Measurements from ENCODE around the gene LDB3. TPM values are rescaled to one million over a fixed set of nuclear protein-coding genes. Genes with fewer than 3 reads are reported as not detected.

LDB3 gene
- total RNA-seq, 3 donors from 2014 or later (not counting 1 experiment from before 2014, with no cell fraction given), result 0.11 to 0.12 TPM; not detected in 1

GRCh38 chr10:86632009-86632800, 36.1 kb upstream of the LDB3 start:
- DNase-seq (no peak), ATAC-seq (no peak)
- no peaks in the 10 kb centered on the region for H3K9me3 ChIP-seq (ENCODE audit: control insufficient read depth, insufficient read depth, low read length)
- 7% methylated on average over 49 of the region's 49 CpGs for WGBS (ENCODE audit: insufficient coverage)
- H3K27me3 Mint-ChIP-seq (ENCODE audit: low read depth in 2 of 2), result peaks cover 36 to 46% of the 10 kb centered on the region in 2 donors
- peaks cover 14% of the 10 kb centered on the region for H3K27me3 ChIP-seq (ENCODE audit: control insufficient read depth, insufficient read depth, low read length)
- no peaks in the 10 kb centered on the region for H3K9me3 Mint-ChIP-seq
- H3K4me3 Mint-ChIP-seq, result no peak overlapping the region
- no peak overlapping the region for H3K27ac Mint-ChIP-seq
- H3K4me3 ChIP-seq (ENCODE audit: low read length), result no peak overlapping the region
- H3K36me3 ChIP-seq (ENCODE audit: control insufficient read depth, insufficient read depth, low read length), result no peaks in the 10 kb centered on the region
- no peaks in the 10 kb centered on the region for H3K4me1 ChIP-seq (ENCODE audit: control insufficient read depth, insufficient read depth, low read length)
- no peaks in the 10 kb centered on the region for H3K4me1 Mint-ChIP-seq
- H3K27ac ChIP-seq (ENCODE audit: low read length), result no peak overlapping the region
- TF ChIP-seq CTCF (IDR thresholded peaks at IDR 0.05), result no peak
- intact Hi-C loops (cut with micrococcal nuclease), result no loop called here
- H3K36me3 Mint-ChIP-seq, result no peaks in the 10 kb centered on the region

- H3K27me3 ChIP-seq (ENCODE audit: control insufficient read depth, insufficient read depth, low read length), result peaks cover 12% of the 10 kb centered on the region
- peaks cover 36 to 38% of the 10 kb centered on the region in 2 donors for H3K27me3 Mint-ChIP-seq (ENCODE audit: low read depth in 2 of 2)
- TF ChIP-seq CTCF (IDR thresholded peaks at IDR 0.05), result no peak
- no peak for ATAC-seq
- 65% methylated on average over 5 of the region's 5 CpGs for WGBS (ENCODE audit: insufficient coverage)
- H3K4me3 ChIP-seq (ENCODE audit: low read length), result no peak overlapping the region
- no peak overlapping the region for H3K27ac ChIP-seq (ENCODE audit: low read length)
- H3K36me3 ChIP-seq (ENCODE audit: control insufficient read depth, insufficient read depth, low read length), result no peaks in the 10 kb centered on the region
- H3K9me3 Mint-ChIP-seq, result no peaks in the 10 kb centered on the region
- no peak overlapping the region for H3K27ac Mint-ChIP-seq
- H3K4me1 ChIP-seq (ENCODE audit: control insufficient read depth, insufficient read depth, low read length), result no peaks in the 10 kb centered on the region
- H3K4me3 Mint-ChIP-seq, result no peak overlapping the region
- no peaks in the 10 kb centered on the region for H3K9me3 ChIP-seq (ENCODE audit: control insufficient read depth, insufficient read depth, low read length)
- no peaks in the 10 kb centered on the region for H3K4me1 Mint-ChIP-seq
- intact Hi-C loops (cut with micrococcal nuclease), result no loop called here
- H3K36me3 Mint-ChIP-seq, result no peaks in the 10 kb centered on the region
- no peak for DNase-seq
These were observed 35.4 kb upstream of the LDB3 start for GRCh38 chr10:86632951-86633350.

GRCh38 chr10:86635402-86635801, 32.9 kb upstream of the LDB3 start:
- no peak for TF ChIP-seq CTCF (IDR thresholded peaks at IDR 0.05)
- WGBS (ENCODE audit: insufficient coverage), result no CpG with 5 or more reads among the region's 2 CpGs
- no peaks in the 10 kb centered on the region for H3K9me3 ChIP-seq (ENCODE audit: control insufficient read depth, insufficient read depth, low read length)
- DNase-seq (no peak), ATAC-seq (no peak)
- H3K27ac Mint-ChIP-seq, result no peak overlapping the region
- H3K27me3 Mint-ChIP-seq (ENCODE audit: low read depth in 2 of 2), result peaks cover 37 to 43% of the 10 kb centered on the region in 2 donors
- H3K4me3 Mint-ChIP-seq, result no peak overlapping the region
- peaks cover 12% of the 10 kb centered on the region for H3K27me3 ChIP-seq (ENCODE audit: control insufficient read depth, insufficient read depth, low read length)
- H3K4me1 ChIP-seq (ENCODE audit: control insufficient read depth, insufficient read depth, low read length), result no peaks in the 10 kb centered on the region
- H3K4me1 Mint-ChIP-seq, result no peaks in the 10 kb centered on the region
- H3K9me3 Mint-ChIP-seq, result no peaks in the 10 kb centered on the region
- H3K27ac ChIP-seq (ENCODE audit: low read length), result no peak overlapping the region
- intact Hi-C loops (cut with micrococcal nuclease), result no loop called here
- no peaks in the 10 kb centered on the region for H3K36me3 Mint-ChIP-seq
- H3K36me3 ChIP-seq (ENCODE audit: control insufficient read depth, insufficient read depth, low read length), result no peaks in the 10 kb centered on the region
- no peak overlapping the region for H3K4me3 ChIP-seq (ENCODE audit: low read length)

- WGBS (ENCODE audit: insufficient coverage), result 86% methylated on average over 1 of the region's 2 CpGs
- H3K27me3 Mint-ChIP-seq (ENCODE audit: low read depth in 2 of 2), result peaks cover 37% of the 10 kb centered on the region in 2 donors
- intact Hi-C loops (cut with micrococcal nuclease), result no loop called here
These were observed 32.0 kb upstream of the LDB3 start for GRCh38 chr10:86636311-86636710.

More at GRCh38 chr10:86636311-86636710, 32.0 kb upstream of the LDB3 start:
- no peaks in the 10 kb centered on the region for H3K36me3 ChIP-seq (ENCODE audit: control insufficient read depth, insufficient read depth, low read length)
- H3K27ac ChIP-seq (ENCODE audit: low read length), result no peak overlapping the region
- peaks cover 12% of the 10 kb centered on the region for H3K27me3 ChIP-seq (ENCODE audit: control insufficient read depth, insufficient read depth, low read length)
- ATAC-seq, result no peak
- H3K9me3 ChIP-seq (ENCODE audit: control insufficient read depth, insufficient read depth, low read length), result no peaks in the 10 kb centered on the region
- DNase-seq, result no peak
- Mint-ChIP-seq H3K9me3 (no peaks in the 10 kb centered on the region), H3K27ac (no peak overlapping the region), H3K4me1 (no peaks in the 10 kb centered on the region), H3K4me3 (no peak overlapping the region), H3K36me3 (no peaks in the 10 kb centered on the region)
- no peak for TF ChIP-seq CTCF (IDR thresholded peaks at IDR 0.05)
- H3K4me3 ChIP-seq (ENCODE audit: low read length), result no peak overlapping the region
- no peaks in the 10 kb centered on the region for H3K4me1 ChIP-seq (ENCODE audit: control insufficient read depth, insufficient read depth, low read length)

Data from natural killer cell (primary cell).